GM19438 (cell line): ENCODE data around the gene CCDC97.
A peak's percentile ranks its signal among the peaks of the same experiment; 100 is the strongest.

ENCODE experiments used
- ATAC-seq: cut with Tn5 transposase; IDR thresholded peaks from one replicate; pipeline ENCODE4 v1.9.1; 2021; ENCODE audit warnings: low read depth; ENCODE audit not compliant: unreplicated experiment

CCDC97 gene

DNA sequence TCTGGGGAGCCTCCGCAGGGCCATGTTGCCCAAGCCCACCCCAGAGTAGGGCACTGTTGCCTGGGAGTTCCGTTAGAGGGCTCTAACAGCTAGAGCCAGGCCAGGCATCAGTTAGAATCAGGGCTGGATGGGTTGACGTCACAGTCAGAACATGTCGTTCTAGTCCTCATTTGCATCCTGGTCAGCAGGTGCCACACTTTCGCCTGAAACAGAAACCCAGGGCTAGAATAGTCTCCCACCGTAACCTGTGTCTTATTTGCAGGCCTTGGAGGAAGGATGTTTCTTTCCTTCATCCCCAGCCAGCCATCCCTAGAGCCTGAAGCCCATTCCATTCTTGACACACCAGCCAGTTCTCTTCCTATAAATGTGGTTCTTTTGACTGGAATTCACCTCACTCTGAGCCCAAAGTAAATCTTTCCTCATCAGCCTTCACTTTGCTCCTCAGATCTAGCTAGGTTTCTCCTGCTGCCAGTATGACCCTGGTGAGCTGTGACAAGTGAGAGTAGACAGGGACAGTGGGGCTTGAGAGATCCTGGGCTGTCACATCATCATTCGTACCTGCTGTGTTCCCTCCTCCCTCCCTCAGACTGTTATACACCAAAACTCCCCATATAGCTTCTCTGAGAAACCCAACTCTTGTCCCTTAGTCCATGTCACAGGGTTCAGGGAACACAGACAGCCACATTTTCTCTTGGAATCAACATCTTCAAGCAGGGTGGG lies 12.2 kb upstream of the CCDC97 start:
- peak; percentile 71 for ATAC-seq

DNA sequence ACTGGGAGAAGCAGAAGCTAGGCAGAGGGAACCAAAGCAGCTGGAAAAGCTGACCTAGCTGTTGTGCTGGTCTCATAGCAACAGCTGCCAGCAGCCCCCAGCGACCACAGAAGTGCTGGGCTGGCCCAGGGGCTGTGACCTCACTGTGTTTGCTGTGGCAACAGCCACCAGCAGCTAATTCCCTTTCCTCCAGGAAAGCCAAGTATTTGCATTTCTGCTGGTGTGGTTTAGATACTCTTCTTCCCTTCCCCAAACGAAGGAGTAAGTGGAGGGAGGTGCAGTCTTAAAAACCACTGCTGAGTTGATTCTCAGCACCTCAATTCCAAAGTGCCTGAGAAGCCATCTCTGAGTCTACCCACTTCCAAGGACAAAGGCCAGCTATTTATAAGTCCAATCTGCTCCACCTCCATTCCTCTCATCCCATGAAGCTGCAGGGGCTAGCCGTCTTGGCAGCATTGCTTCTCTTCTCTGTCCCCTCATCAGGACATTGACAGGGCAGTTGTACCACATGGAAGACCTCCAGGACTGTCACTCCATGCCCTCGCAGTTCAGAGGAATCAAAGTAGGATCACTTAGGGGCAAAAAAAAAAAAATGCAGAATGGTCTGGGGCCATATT lies 11.5 kb upstream of the CCDC97 start:
- ATAC-seq: no peak

DNA sequence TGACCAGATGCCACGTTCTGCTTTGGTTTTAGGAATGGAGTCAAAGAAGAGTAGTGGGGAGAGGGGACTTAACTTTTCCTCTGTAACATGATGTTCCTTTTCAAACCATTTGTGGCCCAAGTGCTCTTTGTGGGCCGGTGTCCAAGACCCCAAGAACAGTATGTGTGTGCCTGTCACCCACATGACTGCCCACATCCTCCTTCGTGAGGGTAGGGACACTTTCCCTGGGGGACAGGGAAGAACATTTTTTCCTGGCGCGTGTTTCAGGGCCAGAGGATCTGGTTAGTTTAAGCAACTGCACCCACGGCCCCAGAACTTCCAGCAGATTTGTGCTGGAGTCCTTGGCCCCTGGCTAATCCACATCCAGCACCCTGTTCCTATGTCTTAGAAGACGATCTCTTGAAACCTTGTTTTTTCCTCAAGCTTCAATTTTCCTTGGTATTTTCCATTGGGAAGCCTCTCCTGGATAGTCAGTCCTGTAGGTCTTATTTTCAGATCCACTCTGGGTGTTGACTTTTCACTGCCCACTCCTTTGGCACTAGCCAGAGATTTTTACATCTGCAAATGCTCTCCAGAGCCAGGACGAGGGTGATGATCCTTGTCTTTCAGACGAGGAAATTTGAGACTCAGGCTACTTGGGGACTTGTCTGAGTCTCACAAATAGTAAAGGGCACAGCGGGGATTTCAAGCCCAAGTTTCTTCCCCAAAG lies 10.8 kb upstream of the CCDC97 start:
- no peak for ATAC-seq

DNA sequence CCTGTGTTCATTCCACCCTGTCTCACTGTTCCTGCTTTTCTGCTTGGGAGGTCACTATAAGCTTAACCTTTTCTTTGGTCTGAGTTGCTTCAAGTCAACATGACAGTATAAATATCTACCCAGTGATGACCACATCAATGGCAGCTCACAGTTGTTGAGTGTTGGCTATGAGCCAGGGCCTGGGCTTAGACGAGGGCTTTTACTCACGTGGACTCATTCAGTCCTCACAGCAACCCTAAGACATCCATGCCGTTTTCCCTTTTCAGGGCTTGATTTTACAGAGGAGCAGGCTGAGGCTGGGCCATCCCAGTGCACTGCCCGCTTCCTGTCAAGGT lies 10.2 kb upstream of the CCDC97 start:
- no peak for ATAC-seq

DNA sequence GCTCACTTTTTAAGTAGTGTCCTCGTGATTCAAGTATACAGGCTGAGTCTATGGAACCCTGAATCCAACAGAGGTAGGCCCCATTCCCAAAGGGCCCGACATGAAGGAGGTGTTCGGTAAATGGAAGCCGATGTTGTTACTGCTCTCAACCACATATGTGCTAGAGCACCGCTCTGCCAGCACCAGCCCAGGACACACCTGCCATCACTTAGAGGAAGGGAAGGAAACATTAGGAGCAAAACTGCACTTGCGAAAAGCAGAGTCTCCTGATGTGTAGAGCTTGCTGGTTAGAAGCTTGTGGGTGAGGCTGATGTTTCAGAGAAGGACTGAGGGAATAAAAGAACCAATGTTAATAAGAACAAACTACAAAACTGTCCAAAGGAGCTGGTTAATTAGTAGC lies 9.4 kb upstream of the CCDC97 start:
- no peak for ATAC-seq

DNA sequence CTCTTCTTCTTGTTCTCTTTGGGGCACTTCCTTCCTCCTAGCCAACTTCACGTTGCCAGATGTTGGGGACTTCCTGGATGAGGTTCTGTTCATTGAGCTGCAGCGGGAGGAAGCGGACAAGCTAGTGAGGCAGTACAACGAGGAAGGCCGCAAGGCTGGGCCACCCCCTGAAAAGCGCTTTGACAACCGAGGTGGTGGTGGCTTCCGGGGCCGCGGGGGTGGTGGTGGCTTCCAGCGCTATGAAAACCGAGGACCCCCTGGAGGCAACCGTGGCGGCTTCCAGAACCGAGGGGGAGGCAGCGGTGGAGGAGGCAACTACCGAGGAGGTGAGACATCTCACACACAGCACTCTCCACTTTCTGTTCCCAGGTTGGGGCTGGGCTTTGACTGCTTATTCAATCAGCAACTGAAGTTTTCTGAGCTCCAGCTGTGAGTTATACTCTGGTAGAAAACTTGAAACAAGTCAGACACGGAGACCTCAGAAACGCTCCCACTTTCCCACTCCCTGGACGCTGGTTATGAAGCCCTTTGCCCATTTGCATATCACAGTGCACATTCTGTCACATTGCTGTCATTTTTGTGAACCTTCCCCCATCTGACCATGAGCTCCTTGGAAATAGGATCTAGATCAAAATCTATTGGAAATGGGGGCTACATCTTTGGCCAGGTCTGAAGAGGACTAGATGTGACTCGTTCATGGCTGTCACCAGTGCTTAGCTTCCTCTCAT lies 7.2 kb upstream of the CCDC97 start:
- ATAC-seq: no peak

DNA sequence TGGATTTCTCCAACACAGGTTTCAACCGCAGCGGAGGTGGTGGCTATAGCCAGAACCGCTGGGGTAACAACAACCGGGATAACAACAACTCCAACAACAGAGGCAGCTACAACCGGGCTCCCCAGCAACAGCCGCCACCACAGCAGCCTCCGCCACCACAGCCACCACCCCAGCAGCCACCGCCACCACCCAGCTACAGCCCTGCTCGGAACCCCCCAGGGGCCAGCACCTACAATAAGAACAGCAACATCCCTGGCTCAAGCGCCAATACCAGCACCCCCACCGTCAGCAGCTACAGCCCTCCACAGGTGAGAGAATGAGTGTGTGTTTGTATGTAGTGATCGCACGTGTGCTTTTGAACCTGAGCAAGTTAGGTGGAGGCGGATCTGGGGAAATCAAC lies 6.0 kb upstream of the CCDC97 start:
- no peak for ATAC-seq

DNA sequence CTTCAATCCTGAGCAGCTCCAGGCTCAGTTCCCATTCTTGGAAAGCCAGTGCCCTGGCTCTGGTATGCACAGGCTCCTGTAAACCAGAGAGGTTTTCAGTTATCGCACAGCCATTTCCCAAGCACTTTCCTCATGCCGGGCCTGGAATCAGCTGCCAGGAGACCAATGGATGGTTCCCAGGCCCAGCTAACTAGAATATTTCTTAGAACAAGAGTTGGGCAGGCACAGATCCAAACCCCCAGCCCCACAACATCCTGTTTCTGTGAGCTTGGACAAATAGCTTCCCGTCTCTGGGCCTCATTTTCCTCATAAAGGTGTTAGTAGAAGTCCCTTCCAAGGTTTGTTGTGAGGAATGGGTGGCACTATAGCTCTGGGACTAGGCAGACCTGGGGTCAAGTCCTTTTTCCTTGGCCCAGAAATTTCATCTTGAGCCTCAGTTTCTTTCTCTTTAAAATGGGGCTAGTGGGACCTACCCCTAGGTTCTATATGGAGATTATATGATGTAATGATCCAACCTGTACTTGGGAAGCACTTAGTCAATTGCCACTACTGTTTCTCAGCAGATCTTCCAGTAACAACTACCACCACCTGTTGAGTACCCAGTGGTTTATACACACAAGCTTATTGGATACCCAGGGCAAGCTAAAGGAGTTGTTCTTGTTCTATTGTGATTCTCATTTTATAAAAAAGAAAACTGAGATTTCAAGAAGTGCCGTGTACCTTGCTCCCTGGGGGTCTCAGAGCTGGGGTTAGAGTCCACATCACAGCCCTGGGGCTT lies 5.1 kb upstream of the CCDC97 start:
- no peak for ATAC-seq

DNA sequence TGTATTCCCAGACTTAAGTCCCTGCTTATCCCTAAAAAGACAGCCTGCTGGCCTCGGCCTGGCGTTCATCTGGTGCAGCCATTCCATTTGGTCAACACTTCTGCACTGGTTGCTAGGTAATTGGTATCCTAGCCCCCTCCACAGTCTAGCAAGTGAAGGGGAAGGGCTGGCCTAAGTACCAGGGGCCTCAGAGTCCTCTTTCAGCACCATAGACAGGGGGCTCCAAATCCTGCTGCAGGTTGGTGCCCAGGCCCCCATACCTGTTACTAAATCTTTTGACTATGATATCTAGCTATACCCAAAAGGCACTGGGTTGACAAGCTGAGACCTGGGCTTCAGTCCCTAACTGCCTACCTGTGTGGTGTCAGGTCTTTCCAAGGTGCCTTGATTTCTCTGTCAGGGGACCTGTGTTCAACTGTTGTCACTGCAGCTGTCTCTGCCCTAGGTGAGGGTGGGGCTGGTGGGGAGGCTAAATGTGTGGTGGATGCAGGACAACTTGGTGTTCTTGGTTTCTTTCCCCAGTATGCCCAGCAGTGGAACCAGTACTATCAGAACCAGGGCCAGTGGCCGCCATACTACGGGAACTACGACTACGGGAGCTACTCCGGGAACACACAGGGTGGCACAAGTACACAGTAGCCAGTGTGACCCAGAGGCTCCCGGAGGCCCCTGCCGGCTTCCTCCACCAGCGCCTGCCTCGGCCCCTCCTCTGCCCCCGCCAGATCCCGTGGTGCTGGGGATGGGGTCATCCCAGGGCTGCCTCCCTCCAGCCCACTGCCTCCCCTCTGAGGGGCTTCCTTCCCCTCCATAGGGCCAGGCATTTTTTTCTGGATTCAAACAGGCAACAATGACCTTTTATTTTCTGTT lies 3.8 kb upstream of the CCDC97 start:
- ATAC-seq: no peak

DNA sequence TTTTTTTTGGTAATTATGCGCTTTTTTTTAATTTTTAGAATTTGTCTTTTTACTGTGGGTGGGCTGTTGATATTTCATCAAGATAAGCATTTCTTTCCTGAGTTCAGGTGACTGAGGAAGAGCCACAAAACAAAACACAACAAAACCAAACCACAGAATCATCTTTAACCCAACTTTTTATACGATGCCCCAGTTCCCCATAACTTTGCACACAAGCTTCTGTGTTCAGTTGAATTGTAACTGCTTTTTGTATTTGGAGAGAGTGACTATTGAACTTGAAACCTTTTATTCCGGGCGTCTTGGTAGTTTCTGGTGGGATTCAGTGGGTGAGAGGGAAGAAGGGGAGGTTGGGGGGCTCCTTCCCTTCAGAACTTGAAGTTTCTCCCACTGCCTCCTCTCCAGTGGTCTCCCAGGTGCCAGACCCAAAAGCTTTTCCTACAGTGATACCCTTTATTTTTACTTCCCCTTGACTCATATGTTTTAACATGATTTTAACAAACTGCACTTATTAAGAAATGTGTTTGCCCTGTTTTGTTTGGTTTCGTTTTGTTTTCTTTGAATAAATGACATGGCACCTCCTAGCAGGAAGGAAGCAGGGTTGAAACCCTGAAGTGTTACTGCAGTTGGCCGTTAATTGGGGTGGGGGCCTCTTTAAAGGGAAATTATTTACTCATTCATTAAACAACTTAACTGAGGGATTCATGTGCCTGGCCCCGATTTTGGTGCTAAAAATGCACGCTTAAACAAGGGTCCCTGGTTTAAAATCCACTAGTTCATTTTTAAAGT lies 2.7 kb upstream of the CCDC97 start:
- ATAC-seq: no peak

DNA sequence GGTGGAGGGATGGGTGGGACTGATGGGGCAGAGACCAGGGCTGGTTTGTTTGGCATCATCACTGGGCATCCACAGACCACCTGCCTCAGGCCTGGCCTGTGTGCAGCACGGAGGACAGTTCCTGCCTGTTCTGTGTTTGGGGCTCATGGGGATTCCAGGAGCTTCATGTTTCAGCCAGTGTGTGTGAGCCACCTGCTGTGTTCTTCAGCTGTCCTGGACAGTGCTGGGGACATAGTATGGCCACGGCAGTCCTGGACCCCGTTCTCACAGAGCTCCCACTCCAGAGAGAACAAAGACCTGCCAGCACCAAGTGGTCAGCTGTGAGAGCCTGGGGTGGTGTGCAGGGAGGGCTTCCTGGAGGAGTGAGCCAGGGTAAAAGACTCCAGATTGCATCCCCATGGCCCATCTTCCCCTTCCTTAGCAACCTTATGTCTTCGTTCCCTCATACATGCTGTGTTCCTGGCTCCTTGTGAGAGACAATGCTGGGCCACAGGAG lies 2.0 kb upstream of the CCDC97 start:
- no peak for ATAC-seq

DNA sequence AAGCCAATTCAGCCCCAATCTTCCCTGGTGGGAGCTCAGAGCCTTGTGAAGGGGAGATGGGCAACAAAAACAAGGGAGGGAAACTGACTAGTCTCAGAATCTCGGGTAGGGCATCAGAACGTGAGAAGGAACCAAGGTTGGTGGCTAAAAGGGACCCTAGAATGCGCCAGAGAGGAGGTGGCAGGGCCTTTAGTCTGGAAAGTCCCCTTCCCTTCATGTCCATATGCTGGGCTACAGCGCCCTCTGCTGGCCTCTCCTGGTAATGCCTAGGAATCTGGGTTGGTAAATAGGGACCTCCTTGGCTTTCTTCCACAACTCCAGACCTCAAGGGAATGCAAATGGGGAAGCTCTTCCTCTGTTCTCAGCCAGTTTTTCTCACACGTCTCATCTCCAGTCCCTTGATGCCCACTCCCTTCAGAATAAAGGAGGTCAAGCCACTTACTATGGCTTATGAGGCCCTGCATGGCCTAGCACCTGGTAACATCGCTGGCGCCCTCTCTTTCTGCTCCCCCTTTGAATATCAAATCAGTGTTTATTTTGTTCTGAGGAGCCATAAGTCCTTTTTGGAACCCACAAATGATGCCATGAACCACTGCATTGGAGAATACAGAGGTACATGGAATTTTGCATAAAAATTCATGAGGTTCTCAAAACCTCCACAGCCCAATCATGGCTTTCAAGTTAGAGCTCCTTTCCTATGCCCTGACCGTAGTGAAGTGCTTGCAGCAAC lies 1.4 kb upstream of the CCDC97 start:
- ATAC-seq: no peak

DNA sequence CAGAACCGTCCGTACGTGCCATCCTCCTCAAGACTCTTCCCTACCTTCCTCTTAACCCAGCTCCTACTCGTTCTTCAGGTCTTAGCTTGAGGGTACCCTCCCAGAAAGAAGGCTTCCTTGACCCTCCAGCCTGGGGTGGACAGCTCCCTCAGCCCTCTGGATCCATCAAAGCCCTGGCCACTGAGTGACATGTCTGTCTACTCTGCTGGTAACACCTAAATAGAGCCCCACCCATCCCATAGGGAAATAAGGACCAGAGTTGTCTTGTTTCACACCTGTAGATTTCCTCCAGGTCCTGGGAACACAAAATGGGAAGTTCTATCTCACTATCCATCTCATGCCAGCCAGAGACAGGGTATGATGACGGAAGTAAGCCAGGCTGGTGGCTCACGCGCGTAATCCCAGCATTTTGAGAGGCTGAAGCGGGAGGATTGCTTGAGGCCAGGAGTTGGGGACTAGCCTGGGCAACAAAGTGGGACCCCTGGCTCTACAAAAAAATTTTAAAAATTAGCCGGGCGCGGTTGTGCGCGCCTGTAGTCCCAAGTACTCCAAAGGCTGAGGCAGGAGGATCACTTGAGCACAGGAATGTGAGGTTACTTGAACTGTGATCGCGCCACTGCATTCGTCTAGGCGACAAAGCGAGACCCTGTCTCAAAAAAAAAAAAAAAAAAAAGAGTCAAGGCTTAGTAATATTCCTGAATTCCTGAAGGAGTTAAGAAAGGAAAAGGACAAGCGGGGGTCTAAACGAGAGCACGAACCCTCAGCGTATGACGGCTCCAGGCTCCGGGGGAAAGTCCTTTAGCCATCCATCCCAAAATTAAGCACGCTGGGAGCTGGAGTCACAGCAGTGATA lies 566 bp upstream of the CCDC97 start:
- no peak for ATAC-seq

DNA sequence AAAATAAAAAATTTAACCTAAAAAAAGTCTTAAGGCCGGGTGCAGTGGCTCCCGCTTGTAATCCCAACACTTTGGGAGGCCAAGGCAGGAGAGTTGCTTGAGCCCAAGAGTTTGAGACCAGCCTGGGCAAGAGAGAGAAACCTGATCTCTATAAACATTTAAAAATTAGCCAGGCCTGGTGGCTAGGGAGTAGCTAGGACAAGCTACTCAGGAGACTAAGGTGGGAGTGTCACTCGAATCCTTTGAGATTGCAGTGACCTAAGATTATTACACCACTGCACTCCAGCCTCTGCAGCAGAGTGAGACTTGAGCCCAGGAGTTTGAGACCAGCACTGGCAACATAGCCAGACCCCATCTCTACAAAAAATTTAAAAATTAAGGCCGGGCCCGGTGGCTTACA lies 1.1 kb downstream of the CCDC97 start:
- ATAC-seq: no peak

DNA sequence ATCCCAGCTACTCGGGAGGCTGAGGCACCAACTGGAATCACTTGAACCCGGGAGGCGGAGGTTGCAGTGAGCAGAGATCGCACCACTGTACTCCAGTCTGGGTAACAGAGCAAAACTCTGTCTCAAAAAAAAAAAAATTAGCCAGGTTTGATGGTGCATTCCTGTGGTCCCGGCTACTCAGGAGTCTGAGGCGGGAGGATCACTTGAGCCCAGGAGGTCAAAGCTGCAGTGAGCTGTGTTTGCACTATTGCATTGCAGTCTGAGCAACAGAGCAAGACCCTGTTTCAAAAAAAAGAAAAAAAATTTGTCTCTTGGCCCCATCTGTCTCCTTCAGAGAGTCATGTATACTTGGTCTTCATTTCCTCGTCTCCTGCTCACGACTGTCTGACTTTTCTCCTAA lies 1.6 kb downstream of the CCDC97 start:
- no peak for ATAC-seq

DNA sequence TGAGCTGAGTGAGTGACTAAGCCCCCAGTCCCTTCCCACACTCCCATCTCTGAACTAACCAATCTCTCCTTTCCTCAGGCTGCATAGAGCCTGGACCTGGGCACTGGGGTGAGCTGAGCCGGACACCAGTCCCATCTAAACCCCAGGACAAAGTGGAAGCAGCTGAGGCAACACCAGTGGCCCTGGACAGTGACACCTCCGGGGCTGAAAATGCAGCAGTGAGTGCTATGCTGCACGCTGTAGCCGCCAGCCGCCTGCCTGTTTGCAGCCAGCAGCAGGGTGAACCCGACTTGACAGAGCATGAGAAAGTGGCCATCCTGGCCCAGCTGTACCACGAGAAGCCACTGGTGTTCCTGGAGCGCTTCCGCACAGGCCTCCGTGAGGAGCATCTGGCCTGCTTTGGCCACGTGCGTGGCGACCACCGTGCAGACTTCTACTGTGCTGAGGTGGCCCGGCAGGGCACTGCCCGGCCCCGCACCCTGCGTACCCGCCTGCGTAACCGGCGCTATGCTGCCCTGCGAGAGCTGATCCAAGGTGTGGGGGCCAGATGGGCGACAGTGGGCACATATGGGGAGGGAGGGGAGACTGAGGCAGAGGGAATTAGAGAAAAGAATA lies 6.4 kb downstream of the CCDC97 start:
- ATAC-seq: no peak
